ENCODE data around the gene ANKDD1A.
A peak's percentile ranks its signal among the peaks of the same experiment; 100 is the strongest.

The ANKDD1A gene

GRCh38 chr15:64911311-64912186 is at the start of gene ANKDD1A:
Gene ANKDD1A, plus strand, starts transcription at chr15:64911902. Its CDS starts 29 bp downstream, at chr15:64911931.
- DNase-seq (ENCODE audit: low spot score) = peak; percentile 82

- DNase-seq (ENCODE audit: low spot score) = no peak
Observed at GRCh38 chr15:64861960-64862359, 49.7 kb upstream of the ANKDD1A start.

GRCh38 chr15:64862408-64862807 is 49.3 kb upstream of the ANKDD1A start:
- no peak for DNase-seq (ENCODE audit: low spot score)

- DNase-seq (ENCODE audit: low spot score) = no peak
Observed at GRCh38 chr15:64864068-64864467, 47.6 kb upstream of the ANKDD1A start.

- no peak for DNase-seq (ENCODE audit: low spot score)
Observed at GRCh38 chr15:64865126-64865997, 46.3 kb upstream of the ANKDD1A start.

GRCh38 chr15:64865998-64866520 is 45.6 kb upstream of the ANKDD1A start:
- peak; percentile 60 for DNase-seq (ENCODE audit: low spot score)

GRCh38 chr15:64869501-64869900 is 42.2 kb upstream of the ANKDD1A start:
- DNase-seq (ENCODE audit: low spot score) = no peak

GRCh38 chr15:64870353-64870752 is 41.3 kb upstream of the ANKDD1A start:
- no peak for DNase-seq (ENCODE audit: low spot score)

- no peak for DNase-seq (ENCODE audit: low spot score)
Observed at GRCh38 chr15:64875641-64876223, 36.0 kb upstream of the ANKDD1A start.

GRCh38 chr15:64877435-64877834 is 34.3 kb upstream of the ANKDD1A start:
- no peak for DNase-seq (ENCODE audit: low spot score)

- DNase-seq (ENCODE audit: low spot score) = no peak
Observed at GRCh38 chr15:64878705-64879104, 33.0 kb upstream of the ANKDD1A start.

- DNase-seq (ENCODE audit: low spot score) = no peak
Observed at GRCh38 chr15:64883100-64883581, 28.6 kb upstream of the ANKDD1A start.

- DNase-seq (ENCODE audit: low spot score) = peak; percentile 89
Observed at GRCh38 chr15:64883997-64884511, 27.6 kb upstream of the ANKDD1A start.

GRCh38 chr15:64884679-64885078 is 27.0 kb upstream of the ANKDD1A start:
- DNase-seq (ENCODE audit: low spot score) = no peak

GRCh38 chr15:64888336-64888735 is 23.4 kb upstream of the ANKDD1A start:
- no peak for DNase-seq (ENCODE audit: low spot score)

- no peak for DNase-seq (ENCODE audit: low spot score)
Observed at GRCh38 chr15:64891561-64891960, 20.1 kb upstream of the ANKDD1A start.

GRCh38 chr15:64892847-64893403 is 18.8 kb upstream of the ANKDD1A start:
- no peak for DNase-seq (ENCODE audit: low spot score)

GRCh38 chr15:64893481-64894394 is 18.0 kb upstream of the ANKDD1A start:
- peak; percentile 86 for DNase-seq (ENCODE audit: low spot score)

- no peak for DNase-seq (ENCODE audit: low spot score)
Observed at GRCh38 chr15:64894395-64895056, 17.2 kb upstream of the ANKDD1A start.
